ENCODE data around the gene PSMC6. TPM values are rescaled to one million over a fixed set of nuclear protein-coding genes. Genes with fewer than 3 reads are reported as not detected.

Gene PSMC6
- total RNA-seq, 1 experiment from 2014 or later: 83.0 TPM

- Histone ChIP-seq H3K27me3 (ENCODE audit: insufficient read depth, low read depth) (no peaks in the 10 kb centered on the region), H4K20me1 (ENCODE audit: insufficient read depth) (peaks cover 10% of the 10 kb centered on the region; the same call in 1 of the 2 replicates), H3K9me2 (ENCODE audit: insufficient read depth) (no peaks in the 10 kb centered on the region), H3K9me3 (ENCODE audit: insufficient read depth, low read depth) (no peaks in the 10 kb centered on the region), H3K4me3 (peak overlapping the region; percentile 62), H3K79me2 (ENCODE audit: low read depth) (peaks cover 53% of the 10 kb centered on the region), H3K27ac (peak overlapping the region; percentile 92), H3K36me3 (ENCODE audit: low read depth) (0 out of 2 replicates have a peak, but pooled peaks cover 4% of the 10 kb centered on the region), H3F3A (ENCODE audit: insufficient read depth, low read depth) (peaks cover 32% of the 10 kb centered on the region), H2AFZ (peak overlapping the region; percentile 93), H3K4me1 (replicated peaks; ENCODE audit: insufficient read depth) (peaks cover 48% of the 10 kb centered on the region), H3K4me2 (peak overlapping the region; percentile 93)
- ChIA-PET POLR2A (ENCODE audit: unreplicated experiment) (interaction anchor here (0.6 kb wide), 1 partner anchor 1815 kb away, joined by 5 read pairs; the partner anchor contains the start of gene CGRRF1), CTCF (no interaction called here)
- TF ChIP-seq, protein P1, sequence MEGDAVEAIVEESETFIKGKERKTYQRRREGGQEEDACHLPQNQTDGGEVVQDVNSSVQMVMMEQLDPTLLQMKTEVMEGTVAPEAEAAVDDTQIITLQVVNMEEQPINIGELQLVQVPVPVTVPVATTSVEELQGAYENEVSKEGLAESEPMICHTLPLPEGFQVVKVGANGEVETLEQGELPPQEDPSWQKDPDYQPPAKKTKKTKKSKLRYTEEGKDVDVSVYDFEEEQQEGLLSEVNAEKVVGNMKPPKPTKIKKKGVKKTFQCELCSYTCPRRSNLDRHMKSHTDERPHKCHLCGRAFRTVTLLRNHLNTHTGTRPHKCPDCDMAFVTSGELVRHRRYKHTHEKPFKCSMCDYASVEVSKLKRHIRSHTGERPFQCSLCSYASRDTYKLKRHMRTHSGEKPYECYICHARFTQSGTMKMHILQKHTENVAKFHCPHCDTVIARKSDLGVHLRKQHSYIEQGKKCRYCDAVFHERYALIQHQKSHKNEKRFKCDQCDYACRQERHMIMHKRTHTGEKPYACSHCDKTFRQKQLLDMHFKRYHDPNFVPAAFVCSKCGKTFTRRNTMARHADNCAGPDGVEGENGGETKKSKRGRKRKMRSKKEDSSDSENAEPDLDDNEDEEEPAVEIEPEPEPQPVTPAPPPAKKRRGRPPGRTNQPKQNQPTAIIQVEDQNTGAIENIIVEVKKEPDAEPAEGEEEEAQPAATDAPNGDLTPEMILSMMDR (conservative IDR thresholded peaks at IDR 0.05): no peak
- no peak for TF ChIP-seq EZH2 (IDR thresholded peaks at IDR 0.05; ENCODE audit: low read depth)
- peak; percentile 47 to 67 for DNase-seq
- BruUV-seq (replicated peaks): TSS peak; percentile 35
- intact Hi-C loops (cut with micrococcal nuclease; ENCODE audit: unreplicated experiment): no loop called here
These were observed 12.1 kb upstream of the PSMC6 start for GRCh38 chr14:52694761-52695480.

DNA sequence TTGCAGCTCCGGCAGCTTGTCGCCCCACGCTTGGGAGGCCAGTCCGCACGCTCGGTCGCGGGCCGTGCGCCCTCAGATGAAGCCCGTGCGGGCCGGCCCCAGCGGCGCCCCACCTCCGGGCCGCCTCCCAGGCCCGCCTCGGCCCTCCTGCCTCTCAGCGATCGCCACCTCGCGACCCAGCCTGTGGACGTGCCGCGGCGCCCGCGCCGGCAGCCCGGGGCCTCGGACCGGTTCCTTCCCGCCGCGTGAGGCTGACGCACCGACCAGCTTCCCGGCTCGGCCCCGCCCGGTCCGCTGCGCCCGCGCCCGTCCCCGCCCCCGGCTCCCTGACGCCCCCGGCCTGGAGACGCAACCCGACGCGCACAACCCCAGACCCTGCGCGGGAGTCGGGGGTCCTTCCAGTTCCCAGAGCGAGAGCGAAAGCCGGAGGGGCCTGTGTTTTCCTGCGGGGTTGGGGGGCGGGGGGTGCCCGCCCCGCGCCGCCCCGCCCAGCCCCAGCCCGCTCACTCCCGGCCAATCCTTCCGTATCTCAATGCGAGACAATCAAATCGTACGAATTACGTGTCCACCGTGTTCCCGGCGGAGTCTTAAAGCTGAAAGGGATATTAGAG lies 11.4 kb upstream of the PSMC6 start, which contains the start of gene ERO1A:
ERO1A (minus strand) TSS at position 78 of the 611 bp plus-strand sequence; CDS start at position 1, 77 bp downstream.
- Histone ChIP-seq H3K79me2 (ENCODE audit: low read depth) (peaks cover 46% of the 10 kb centered on the region), H3K4me1 (replicated peaks; ENCODE audit: insufficient read depth) (peaks cover 55% of the 10 kb centered on the region), H3K4me3 (peak within 1 kb of the TSS; percentile 62), H3K27ac (peak within 1 kb of the TSS; percentile 92), H3K9me3 (ENCODE audit: insufficient read depth, low read depth) (no peaks in the 10 kb centered on the region), H3F3A (ENCODE audit: insufficient read depth, low read depth) (peaks cover 38% of the 10 kb centered on the region), H3K4me2 (peak within 1 kb of the TSS; percentile 93), H4K20me1 (ENCODE audit: insufficient read depth) (peaks cover 10% of the 10 kb centered on the region; the same call in 1 of the 2 replicates), H2AFZ (peak within 1 kb of the TSS; percentile 93), H3K9me2 (ENCODE audit: insufficient read depth) (no peaks in the 10 kb centered on the region), H3K27me3 (ENCODE audit: insufficient read depth, low read depth) (no peaks in the 10 kb centered on the region), H3K36me3 (ENCODE audit: low read depth) (0 out of 2 replicates have a peak, but pooled peaks cover 4% of the 10 kb centered on the region)
- ChIA-PET CTCF (interaction anchor here (0.6 kb wide), 2 partner anchors 95 to 262 kb away, joined by 3 to 6 read pairs; no protein-coding TSS in a partner anchor), POLR2A (ENCODE audit: unreplicated experiment) (interaction anchor here (0.6 to 1.0 kb wide), 3 partner anchors 34 to 1814 kb away, joined by 5 to 11 read pairs (median 5); partner anchors contain the start of genes CGRRF1 and STYX)
- intact Hi-C loops (cut with micrococcal nuclease; ENCODE audit: unreplicated experiment): no loop called here
- TF ChIP-seq, protein P1 (conservative IDR thresholded peaks at IDR 0.05): no peak
- TF ChIP-seq EZH2 (IDR thresholded peaks at IDR 0.05; ENCODE audit: low read depth): no peak
- peak; percentile 69 to 85 for DNase-seq
- no TSS peak for BruUV-seq (replicated peaks)

DNA sequence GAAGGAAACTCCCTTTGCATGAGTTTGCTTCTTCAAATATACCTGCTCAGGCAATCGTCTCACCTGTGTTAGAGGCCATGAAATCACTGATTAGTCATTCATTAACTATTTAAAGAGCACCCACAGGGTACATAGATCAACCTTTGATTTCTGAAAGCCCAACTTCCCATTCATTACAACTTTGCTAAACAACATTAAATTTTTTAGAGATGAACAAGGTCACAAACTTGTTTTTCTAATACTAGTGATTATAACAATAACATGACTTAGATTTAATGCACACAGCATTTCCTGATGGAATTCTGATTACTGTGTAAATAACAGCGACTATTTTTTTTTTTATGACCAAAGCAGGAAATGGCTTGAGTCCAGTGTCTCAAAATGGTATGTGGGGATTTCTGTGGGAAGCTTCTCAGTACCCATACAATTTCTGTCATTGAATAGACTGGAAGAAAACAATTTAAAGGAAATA lies 6.3 kb upstream of the PSMC6 start:
- H3F3A ChIP-seq (ENCODE audit: insufficient read depth, low read depth): peaks cover 46% of the 10 kb centered on the region
- H3K36me3 ChIP-seq (ENCODE audit: low read depth): no peaks in the 10 kb centered on the region
- no peaks in the 10 kb centered on the region for H3K27me3 ChIP-seq (ENCODE audit: insufficient read depth, low read depth)
- H3K4me1 ChIP-seq (replicated peaks; ENCODE audit: insufficient read depth): peaks cover 51% of the 10 kb centered on the region
- POLR2A ChIA-PET (ENCODE audit: unreplicated experiment): interaction anchor here (0.6 to 0.7 kb wide), 3 partner anchors 62 to 421 kb away, joined by 4 to 11 read pairs (median 5); no protein-coding TSS in a partner anchor
- peak overlapping the region; percentile 11; the same call in 1 of the 2 replicates for H3K4me3 ChIP-seq
- H3K9me2 ChIP-seq (ENCODE audit: insufficient read depth): no peaks in the 10 kb centered on the region
- intact Hi-C loops (cut with micrococcal nuclease; ENCODE audit: unreplicated experiment): loop anchor here (2.0 kb wide), 1 partner anchor 148 kb away; the partner anchor contains the start of genes GPR137C and TXNDC16
- no peaks in the 10 kb centered on the region for H3K9me3 ChIP-seq (ENCODE audit: insufficient read depth, low read depth)
- no peaks in the 10 kb centered on the region for H4K20me1 ChIP-seq (ENCODE audit: insufficient read depth)
- H3K27ac ChIP-seq: peak overlapping the region; percentile 98
- H2AFZ ChIP-seq: peak overlapping the region; percentile 42; the same call in 1 of the 2 replicates
- BruUV-seq (replicated peaks): no TSS peak
- TF ChIP-seq, protein P1 (conservative IDR thresholded peaks at IDR 0.05): no peak
- TF ChIP-seq EZH2 (IDR thresholded peaks at IDR 0.05; ENCODE audit: low read depth): no peak
- CTCF ChIA-PET: no interaction called here
- H3K79me2 ChIP-seq (ENCODE audit: low read depth): no peaks in the 10 kb centered on the region
- H3K4me2 ChIP-seq: peak overlapping the region; percentile 72
- DNase-seq: peak in 1 of 2 experiments; percentile 98
